Measurements from ENCODE around the gene INHBC.
"Not testable (repeated sequence)": the region's sequence is repeated elsewhere in the genome, so short reads cannot be mapped to it uniquely, and the experiment has no call there.

The INHBC gene, protein sequence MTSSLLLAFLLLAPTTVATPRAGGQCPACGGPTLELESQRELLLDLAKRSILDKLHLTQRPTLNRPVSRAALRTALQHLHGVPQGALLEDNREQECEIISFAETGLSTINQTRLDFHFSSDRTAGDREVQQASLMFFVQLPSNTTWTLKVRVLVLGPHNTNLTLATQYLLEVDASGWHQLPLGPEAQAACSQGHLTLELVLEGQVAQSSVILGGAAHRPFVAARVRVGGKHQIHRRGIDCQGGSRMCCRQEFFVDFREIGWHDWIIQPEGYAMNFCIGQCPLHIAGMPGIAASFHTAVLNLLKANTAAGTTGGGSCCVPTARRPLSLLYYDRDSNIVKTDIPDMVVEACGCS

DNA sequence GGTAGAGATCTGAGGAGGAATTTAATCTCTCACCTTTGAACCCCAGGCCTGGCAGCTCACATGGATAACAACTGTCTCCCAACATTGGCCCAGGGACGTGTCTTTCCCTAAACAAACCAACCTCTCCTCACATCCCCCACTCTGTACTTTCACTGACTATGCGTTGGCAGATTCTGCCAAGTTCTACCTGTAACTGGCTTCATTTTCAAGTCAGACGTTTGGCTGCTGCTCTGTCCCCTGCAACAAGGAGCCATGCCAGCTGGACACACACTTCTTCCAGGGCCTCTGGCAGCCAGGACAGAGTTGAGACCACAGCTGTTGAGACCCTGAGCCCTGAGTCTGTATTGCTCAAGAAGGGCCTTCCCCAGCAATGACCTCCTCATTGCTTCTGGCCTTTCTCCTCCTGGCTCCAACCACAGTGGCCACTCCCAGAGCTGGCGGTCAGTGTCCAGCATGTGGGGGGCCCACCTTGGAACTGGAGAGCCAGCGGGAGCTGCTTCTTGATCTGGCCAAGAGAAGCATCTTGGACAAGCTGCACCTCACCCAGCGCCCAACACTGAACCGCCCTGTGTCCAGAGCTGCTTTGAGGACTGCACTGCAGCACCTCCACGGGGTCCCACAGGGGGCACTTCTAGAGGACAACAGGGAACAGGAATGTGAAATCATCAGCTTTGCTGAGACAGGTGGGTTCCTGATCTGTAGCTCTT, at the start of gene INHBC:
TSS of gene INHBC (plus strand) at position 268 of the 707 bp plus-strand sequence. CDS start at position 371, 103 bp downstream.
- no peak for DNase-seq

DNA sequence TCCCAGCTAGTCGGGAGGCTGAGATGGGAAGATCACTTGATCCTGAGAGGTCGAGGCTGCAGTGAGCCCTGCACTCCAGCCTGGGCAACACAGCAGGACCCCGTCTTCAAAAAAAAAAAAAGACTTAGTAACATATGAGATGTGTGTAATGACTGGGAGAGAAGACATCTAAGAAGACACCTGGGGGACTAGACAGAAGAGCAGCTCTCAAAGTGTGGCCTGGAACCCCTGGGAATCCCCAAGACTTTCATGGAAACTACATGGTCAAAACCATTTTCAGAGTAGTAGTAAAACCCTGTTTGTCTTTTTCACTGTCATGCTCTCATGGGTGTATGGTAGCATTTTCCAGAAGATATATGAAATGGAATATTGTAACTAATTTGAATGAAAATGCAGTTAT, 49.0 kb upstream of the INHBC start:
- DNase-seq = no peak

DNA sequence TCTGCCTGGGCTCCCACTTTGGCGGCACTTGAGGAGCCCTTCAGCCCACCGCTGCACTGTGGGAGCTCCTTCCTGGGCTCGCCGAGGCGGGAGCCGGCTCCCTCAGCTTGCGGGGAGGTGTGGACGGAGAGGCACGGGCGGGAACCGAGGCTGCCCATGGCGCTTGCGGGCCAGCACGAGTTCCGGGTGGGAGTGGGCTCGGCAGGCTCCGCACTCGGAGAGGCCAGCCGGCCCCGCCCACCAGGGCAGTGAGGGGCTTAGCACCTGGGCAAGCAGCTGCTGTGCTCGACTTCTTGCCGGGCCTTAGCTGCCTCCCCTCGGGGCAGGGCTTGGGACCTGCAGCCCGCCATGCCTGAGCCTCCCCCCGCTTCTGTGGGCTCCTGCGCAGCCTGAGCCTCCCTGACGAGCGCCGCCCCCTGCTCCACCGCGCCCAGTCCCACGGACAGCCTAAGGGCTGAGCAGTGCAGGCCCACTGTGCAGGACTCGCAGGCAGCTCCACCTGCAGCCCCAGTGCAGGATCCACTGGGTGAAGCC, 48.3 kb upstream of the INHBC start:
- DNase-seq = no peak

DNA sequence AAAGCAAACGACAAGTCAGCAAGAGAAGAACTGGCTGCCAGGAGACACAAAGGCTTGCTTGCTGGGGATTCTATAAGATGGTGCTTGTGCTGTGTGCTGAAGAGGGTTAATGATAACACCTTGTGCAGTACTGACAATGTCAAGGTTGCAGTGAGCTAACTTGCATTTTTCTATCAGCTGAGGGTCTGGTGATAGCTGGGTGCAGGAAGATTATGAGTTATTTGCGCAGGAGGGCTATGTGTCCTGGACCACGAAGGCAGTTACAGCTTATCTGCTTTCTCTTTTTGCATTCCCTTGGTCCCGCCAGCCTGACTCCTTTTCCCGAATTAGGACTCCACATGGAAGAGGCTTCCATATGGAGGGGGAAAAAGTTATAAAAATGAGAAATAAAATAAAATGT, 46.2 kb upstream of the INHBC start:
- no peak for DNase-seq

DNA sequence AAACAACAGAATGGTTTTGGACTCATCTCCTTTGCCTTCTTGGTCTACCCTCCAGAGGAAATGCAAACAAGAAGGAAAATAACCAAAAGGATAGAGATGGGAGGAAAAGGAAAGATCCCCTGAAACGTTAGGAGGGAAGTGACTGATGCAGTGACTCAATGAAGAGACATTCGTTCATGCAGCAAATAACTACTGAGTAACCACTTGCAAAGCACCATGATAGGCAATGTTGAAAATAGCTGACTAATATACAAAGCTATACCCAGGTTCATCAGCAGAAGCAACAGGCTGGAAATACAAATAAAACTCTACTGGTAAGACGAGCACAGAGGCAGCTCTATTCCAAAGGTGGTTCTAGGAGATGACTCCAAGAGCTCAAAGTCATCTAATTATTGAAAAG, 45.6 kb upstream of the INHBC start:
- DNase-seq = no peak

DNA sequence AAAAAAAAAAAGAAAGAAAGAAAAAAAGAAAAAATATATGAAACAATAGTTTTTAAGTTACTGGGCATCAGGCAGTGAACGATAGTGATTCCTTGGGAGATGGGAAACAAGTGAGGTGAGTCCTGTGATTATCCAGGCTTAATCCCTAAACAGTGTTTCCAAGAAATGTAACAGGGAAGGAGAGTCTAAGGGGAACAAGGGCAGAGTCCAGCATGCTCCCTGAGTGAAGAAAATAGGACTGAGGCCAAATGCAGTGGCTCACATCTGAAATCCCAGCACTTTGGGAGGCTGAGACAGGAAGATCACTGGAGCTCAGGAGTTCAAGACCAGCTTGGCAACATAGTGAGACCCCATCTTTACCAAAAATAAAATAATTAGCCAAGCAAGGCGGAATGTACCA, 44.4 kb upstream of the INHBC start:
- no peak for DNase-seq

DNA sequence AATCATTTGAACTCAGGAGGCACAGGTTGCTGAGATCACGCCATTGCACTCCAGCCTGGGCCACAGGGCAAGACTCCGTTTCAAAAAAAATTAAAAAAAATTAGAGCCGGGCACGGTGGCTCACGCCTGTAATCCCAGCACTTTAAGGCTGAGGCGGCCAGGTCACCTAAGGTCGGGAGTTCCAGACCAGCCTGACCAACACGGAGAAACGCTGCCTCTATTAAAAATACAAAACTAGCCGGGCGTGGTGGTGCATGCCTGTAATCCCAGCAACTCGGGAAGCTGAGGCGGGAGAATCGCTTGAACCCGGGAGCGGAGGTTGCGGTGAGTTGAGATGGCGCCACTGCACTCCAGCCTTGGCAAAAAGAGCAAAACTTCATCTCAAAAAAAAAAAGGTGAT, 39.5 kb upstream of the INHBC start:
- DNase-seq = no peak

DNA sequence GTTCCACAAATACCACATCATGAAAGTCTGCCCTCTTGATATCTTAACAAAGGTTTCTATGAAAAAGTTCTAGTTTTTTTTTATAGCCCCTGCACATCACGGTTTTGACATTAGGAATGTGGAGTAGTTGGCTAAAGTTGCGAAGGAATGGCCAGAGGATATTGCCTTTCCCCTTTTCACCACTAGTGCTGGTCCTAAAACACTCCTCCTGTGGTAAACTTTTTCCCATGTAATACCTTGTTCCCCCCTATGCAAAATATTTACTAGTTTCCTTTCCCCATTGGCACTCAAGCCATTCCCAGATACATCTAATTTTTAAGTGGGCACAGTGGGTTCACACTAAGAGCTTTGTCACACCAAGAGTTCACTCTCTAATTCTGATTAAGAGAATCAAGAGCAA, 37.1 kb upstream of the INHBC start:
- no peak for DNase-seq

DNA sequence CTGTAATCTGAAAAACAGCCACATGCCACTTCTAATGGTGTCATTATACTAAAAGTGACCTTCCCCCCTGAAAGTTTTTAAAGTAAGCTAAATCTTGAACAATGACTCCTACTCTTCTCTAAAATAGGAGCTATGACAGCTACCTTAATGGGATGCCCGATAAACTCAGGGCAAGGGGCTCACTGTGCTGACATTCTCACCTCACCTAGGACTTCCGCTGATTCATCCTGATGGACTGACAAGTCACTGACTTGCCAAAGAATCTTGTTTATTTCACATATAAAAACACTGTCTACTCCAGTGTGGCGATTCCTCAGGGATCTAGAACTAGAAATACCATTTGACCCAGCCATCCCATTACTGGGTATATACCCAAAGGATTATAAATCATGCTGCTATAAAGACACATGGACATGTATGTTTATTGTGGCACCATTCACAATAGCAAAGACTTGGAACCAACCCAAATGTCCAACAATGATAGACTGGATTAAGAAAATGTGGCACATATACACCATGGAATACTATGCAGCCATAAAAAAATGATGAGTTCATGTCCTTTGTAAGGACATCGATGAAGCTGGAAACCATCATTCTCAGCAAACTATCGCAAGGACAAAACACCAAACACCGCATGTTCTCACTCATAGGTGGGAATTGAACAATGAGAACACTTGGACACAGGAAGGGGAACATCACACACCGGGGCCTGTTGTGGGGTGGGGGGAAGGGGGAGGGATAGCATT, 34.7 kb upstream of the INHBC start:
- DNase-seq = not testable (repeated sequence)

DNA sequence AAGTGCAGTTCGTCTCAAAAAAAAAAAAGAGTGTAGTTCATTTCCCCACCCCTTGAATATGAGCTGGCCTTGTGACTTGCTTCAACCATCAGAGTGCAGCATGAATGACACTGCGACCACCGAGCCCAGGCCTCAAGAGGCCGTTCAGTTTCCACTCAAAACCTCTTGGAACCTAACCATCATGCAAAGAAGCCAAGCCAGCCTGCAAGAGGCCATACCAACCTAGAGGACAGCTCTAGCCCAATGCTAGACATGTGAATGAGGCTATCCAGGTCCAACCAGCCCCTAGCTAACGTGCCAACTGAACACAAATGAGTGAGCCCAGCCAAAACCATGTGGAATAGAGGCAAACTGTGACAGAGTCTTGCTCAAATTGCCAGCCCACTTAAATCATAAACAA, 33.4 kb upstream of the INHBC start:
- no peak for DNase-seq

DNA sequence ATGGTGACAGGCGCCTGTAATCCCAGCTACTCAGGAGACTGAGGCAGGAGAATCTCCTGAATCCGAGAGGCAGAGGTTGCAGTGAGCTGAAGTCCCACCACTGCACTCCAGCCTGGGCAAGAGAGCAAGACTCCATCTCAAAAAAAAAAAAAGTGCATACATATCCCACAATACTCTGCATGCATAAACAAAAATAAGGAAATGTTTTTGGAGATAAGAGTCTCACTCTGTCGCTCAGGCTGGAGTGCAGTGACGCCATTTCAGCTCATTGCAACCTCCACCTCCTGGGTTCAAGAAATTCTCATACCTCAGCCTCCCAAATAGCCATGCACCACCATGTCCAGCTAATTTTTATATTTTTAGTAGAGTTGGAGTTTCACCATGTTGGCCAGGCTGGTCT, 32.4 kb upstream of the INHBC start:
- DNase-seq = not testable (repeated sequence)

DNA sequence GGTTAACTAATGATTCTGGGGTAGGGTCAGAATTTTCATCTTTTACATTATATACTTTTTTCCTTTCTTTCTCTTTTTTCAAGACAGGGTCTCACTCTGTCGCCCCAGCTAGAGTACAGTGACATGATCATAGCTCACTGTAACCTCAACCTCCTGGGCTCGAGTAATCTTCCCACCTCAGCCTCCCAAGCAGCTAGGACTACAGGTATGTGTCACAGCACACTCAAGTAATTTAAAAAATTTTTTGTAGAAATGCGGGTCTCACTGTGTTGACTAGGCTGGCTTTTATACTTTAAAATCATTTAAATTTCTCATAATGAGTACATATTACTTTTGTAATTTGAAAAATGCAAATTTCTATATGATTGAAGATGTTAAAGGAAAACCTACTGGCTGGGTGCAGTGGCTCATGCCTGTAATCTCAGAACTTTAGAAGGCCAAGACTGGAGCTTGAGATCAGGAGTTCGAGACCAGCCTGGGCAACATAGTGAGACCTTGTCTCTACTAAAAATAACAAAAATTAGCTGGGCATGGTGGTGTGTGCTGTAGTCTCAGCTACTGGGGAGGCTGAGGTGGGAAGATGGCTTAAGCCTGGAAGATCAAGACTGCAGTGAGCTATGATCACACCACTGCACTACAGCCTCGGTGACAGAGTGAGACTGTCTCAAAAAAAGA, 29.5 kb upstream of the INHBC start:
- DNase-seq = no peak

DNA sequence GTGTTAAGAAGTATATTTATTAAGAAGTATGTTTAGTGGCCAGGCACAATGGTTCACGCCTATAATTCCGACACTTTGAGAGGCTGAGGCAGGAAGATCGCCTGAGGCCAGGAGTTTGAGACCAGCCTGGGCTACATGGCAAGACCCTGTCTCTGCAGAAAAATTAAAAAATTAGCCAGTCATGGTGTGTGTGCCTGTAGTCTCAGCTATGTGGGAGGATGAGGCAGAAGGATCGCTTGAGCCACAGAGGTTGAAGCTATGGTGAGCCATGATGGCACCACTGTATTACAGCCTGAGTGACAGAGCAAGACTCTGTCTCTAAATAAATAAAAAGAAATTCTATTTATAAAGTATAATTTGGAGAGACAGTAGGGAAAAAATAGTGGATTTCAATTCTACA, 24.1 kb upstream of the INHBC start:
- DNase-seq = no peak

DNA sequence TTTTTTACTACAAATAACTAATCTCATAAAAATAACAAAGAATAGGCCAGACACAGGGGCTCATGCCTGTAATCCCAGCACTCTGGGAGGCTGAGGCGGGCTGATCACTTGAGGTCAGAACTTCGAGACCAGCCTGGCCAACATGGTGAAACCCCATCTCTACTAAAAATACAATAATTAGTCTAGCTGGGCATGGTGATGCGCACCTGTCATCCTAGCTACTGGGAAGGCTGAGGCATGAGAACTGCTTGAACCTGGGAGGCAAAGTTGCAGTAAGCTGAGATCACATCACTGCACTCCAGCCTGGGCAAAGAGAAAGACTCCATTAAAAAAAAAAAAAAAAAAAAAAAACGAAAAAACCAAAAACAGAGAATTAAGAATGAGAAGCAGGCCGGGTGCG, 20.4 kb upstream of the INHBC start:
- not testable (repeated sequence) for DNase-seq

DNA sequence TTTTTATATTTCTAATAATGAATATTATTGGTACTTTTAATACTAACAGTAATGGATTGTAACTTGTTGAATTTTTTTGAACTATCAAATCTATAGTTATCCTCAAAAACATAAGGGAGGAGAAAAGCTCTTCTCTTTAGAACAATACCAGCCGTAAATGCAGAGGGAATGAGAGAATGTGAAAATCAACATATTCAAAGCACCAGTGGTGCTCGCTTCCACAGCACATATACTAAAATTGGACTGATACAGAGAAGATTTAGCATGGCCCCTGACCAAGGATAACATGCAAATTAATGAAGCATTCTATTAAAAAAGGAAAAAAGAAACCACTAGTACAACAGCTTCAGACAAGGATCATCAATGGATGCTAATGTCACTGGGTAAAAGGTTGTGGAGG, 19.5 kb upstream of the INHBC start:
- DNase-seq = no peak

DNA sequence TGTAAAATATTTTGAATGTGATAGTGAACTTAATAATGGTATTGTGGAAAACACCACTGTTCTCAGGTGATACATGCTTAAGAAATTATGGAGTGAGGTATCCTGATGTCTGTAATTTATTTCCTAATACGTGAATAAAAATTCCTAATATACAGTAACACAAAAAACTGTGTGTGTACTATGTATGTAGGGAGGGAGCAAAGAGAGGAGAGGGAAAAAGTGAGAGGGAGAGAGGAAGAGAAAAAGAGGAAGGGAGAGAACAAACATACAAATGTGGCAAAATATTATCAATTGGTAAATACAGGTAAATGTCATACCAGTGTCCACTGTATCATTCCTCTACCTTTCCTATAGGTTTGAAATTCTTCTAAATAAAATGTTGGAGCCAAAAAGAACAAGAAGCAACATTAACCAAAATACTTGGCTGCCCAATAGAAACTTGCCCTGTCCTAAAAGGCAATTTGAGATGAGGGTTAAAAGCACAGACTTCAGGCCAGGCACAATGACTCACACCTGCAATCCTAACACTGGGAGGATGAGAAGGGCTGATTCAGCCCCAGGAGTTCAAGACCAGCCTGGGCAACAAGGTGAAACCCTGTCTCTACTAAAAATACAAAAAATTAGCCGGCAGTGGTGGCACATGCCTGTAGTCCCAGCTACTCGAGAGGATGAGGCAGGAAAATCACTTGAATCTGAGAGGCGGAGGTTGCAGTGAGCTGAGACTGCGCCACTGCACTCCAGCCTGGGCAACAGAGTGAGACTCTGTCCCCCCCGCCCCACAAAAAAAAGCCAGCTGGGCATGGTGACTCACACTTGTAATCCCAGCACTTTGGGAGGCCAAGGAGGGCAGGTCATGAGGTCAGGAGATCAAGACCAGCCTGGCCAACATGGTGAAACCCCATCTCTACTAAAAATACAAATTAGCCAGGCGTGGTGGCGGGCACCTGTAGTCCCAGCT, 18.3 kb upstream of the INHBC start:
- DNase-seq = no peak

DNA sequence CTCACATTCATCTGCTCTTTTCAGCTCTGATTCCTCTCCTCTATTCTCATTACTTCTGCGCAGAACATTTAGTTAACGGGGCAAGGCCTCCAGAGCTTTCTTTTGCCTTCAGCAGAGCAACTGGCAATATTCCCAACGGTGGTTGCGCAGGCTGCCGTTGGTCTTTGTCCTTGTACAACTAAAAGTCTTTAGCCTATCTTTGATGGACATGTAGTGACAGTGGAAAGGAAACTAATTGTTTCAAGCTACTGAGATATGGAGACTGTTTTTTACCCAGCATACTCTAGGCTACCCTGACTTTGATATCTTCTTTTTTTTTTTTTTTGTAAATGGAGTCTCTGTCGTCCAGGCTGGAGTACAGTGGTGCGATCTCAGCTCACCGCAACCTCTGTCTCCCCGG, 16.3 kb upstream of the INHBC start:
- DNase-seq = no peak

DNA sequence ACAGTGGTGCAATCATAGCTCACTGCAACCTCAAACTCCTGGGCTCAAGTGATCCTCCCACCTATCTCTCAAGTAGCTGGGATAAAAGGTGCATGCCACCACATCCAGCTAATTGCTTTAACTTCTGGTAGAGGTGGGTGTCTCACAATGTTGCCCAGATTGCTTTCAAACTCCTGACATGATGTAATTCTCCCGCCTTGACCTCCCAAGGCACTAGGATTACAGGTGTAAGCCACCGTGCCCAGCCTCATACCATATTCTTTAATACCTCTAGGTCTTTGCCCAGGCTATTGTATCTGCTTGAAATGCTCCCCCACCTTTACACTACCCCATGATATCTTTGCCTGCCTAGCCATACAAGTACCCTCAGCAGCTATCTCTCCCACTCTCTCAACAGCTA, 15.1 kb upstream of the INHBC start:
- DNase-seq = no peak

DNA sequence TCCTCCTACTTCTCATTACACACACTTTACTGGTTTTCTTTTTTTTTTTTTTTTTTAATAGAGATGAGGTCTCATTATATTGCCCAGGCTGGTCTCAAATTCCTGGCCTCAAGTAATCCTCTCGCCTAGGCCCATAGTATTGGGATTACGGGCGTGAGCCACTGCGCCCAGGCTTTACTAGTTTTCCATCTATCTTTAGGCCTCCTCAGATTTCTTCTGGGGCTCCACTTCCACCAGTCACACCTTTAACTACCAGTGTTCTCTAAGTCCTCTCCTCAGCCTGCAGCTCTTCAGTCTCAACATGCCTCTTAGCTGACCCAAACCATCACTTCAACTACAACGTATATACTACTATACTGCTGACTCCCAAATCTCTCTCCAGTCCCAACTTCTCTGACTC, 14.1 kb upstream of the INHBC start:
- DNase-seq = no peak

DNA sequence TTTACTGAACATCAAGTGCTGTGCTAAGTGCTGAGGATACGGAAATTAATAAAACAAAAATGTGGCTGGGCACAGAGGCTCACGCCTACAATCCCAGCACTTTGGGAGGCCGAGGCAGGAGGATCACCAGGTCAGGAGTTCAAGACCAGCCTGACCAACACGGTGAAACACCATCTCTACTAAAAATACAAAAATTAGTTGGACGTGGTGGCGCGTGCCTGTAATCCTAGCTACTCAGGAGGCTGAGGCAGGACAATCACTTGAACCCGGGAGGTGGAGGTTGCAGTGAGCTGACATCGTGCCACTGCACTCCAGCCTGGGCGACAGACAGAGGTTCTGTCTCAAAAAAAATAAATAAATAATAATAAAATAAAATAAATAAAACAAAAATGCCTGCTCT, 7.6 kb upstream of the INHBC start:
- not testable (repeated sequence) for DNase-seq

DNA sequence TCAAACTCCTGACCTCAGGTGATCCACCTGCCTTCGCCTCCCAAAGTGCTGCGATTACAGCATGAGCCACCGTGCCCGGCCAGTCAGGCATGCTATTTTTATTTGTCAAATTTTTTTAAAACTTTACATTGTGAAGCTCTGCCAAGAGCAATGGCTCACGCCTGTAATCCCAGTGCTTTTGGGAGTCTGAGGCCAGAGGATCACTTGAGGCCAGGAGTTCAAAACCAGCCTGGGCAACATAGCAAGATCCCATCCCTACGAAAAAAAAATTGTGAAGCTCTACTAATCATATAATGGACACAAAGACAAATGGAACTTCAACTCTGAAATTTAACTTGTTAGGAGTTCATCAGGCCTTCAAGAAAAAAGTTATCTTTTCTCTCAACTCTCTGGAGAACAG, 5.6 kb upstream of the INHBC start:
- DNase-seq = no peak

Data from GDM1 (cell line).